ENCODE measurements around the gene GRIN2C.

DNA sequence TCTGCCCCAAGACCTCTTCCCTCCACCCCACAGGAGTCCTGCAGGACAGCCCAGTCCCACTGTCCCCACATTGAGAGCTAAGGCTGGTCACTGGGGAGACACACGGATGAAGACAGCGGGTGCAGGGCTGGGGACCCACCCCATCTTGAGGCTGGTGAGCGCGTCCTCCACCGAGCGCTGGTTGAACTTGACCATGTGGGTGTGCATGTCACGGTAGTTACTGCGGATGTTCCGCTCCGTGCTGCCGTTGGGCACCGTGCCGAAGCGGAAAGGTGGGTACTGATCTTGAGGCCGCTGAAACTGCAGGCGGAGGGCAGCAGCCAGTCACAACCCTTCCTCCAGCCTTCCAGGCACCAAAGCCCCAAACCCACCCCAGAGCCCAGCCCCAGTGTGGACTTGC, 13.1 kb downstream of the GRIN2C start:
- TF ChIP-seq POLR2A (IDR thresholded peaks at IDR 0.05) (no peak), POLR2AphosphoS5 (IDR thresholded peaks at IDR 0.05) (no peak)

Data from gastroesophageal sphincter (tissue), 2 donors.